T follicular helper cell (primary cell): ENCODE data around the gene CAMK2G.
"Not testable (repeated sequence)": the region's sequence is repeated elsewhere in the genome, so short reads cannot be mapped to it uniquely, and the experiment has no call there.

Experiments
- DNase-seq: peaks from one replicate; pipeline ENCODE4 v3.0.0-alpha.2; 2020; ENCODE audit warnings: low read depth

CAMK2G gene

GRCh38 chr10:73810735-73811465 lies 63.5 kb downstream of the CAMK2G start:
- DNase-seq, result peak; percentile 42

- DNase-seq, result no peak
Observed at GRCh38 chr10:73810358-73810734, 64.0 kb downstream of the CAMK2G start.

GRCh38 chr10:73809061-73809818 lies 65.1 kb downstream of the CAMK2G start:
- no peak for DNase-seq

- no peak for DNase-seq
Observed at GRCh38 chr10:73808021-73808815, 66.1 kb downstream of the CAMK2G start.

- DNase-seq, result no peak
Observed at GRCh38 chr10:73807471-73807870, 66.9 kb downstream of the CAMK2G start.

GRCh38 chr10:73806176-73806950 lies 68.0 kb downstream of the CAMK2G start:
- no peak for DNase-seq

- no peak for DNase-seq
Observed at GRCh38 chr10:73803680-73804286, 70.6 kb downstream of the CAMK2G start.

- DNase-seq, result no peak
Observed at GRCh38 chr10:73802276-73802991, 71.9 kb downstream of the CAMK2G start.

GRCh38 chr10:73801253-73801590 lies 73.1 kb downstream of the CAMK2G start:
- no peak for DNase-seq

GRCh38 chr10:73800560-73801252 lies 73.6 kb downstream of the CAMK2G start:
- DNase-seq, result no peak

- DNase-seq, result no peak
Observed at GRCh38 chr10:73799899-73800559, 74.3 kb downstream of the CAMK2G start.

- DNase-seq, result no peak
Observed at GRCh38 chr10:73798927-73799560, 75.3 kb downstream of the CAMK2G start.

GRCh38 chr10:73798087-73798486 lies 76.3 kb downstream of the CAMK2G start:
- DNase-seq, result no peak

- no peak for DNase-seq
Observed at GRCh38 chr10:73797324-73798025, 76.9 kb downstream of the CAMK2G start.

GRCh38 chr10:73796766-73797165 lies 77.6 kb downstream of the CAMK2G start:
- DNase-seq, result no peak

- not testable (repeated sequence) for DNase-seq
Observed at GRCh38 chr10:73796035-73796434, 78.3 kb downstream of the CAMK2G start.

- not testable (repeated sequence) for DNase-seq
Observed at GRCh38 chr10:73795491-73795890, 78.9 kb downstream of the CAMK2G start.

- DNase-seq, result no peak
Observed at GRCh38 chr10:73793456-73793855, 80.9 kb downstream of the CAMK2G start.
